ENCODE results near the gene SPDEF.

DNA sequence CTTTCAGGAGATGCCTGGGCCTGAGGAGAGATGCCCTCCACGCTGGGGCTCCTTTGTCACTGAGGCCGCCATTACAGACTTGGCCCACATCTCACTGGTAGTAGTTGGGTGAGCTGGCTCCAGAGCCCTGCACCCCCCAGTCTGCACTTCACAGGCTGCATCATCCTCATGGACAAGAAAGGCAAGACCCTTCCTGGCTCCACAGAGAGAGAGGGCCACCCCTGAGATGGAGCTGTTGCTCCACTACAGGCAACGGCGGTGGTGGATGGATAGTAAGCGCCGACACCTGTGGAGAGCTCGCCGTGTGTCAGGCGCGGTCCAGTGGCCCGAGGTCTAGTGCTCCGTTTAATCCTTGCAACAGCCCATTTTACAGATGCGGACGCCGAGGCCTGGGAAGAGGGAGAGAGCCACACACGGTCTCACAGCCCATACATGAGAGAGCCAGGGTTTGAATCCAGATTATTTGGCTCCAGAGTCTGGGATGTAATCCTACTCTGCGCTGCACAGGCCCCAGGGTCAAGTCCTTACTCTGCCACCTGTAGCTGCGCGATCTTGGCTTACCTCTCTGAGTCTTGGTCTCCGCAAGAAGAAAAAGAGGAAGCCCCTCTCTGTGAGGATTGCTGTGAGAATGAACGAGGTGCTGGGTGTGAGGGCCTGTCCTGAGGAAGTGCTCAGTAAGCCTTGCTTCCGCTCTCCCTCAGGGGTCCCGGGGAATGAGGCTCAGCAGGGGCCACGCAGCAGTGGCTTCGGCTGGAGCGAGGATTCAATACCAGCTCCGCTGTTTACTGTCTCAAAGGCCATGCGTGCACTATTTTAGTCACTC, 34.5 kb downstream of the SPDEF start:
- TF ChIP-seq, protein P1, sequence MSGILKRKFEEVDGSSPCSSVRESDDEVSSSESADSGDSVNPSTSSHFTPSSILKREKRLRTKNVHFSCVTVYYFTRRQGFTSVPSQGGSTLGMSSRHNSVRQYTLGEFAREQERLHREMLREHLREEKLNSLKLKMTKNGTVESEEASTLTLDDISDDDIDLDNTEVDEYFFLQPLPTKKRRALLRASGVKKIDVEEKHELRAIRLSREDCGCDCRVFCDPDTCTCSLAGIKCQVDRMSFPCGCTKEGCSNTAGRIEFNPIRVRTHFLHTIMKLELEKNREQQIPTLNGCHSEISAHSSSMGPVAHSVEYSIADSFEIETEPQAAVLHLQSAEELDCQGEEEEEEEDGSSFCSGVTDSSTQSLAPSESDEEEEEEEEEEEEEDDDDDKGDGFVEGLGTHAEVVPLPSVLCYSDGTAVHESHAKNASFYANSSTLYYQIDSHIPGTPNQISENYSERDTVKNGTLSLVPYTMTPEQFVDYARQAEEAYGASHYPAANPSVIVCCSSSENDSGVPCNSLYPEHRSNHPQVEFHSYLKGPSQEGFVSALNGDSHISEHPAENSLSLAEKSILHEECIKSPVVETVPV (CRISPR knock-in tag; IDR thresholded peaks at IDR 0.05), result no peak
- TF ChIP-seq ZFP30 (CRISPR knock-in tag; IDR thresholded peaks at IDR 0.05), result no peak
- TF ChIP-seq, protein P2, sequence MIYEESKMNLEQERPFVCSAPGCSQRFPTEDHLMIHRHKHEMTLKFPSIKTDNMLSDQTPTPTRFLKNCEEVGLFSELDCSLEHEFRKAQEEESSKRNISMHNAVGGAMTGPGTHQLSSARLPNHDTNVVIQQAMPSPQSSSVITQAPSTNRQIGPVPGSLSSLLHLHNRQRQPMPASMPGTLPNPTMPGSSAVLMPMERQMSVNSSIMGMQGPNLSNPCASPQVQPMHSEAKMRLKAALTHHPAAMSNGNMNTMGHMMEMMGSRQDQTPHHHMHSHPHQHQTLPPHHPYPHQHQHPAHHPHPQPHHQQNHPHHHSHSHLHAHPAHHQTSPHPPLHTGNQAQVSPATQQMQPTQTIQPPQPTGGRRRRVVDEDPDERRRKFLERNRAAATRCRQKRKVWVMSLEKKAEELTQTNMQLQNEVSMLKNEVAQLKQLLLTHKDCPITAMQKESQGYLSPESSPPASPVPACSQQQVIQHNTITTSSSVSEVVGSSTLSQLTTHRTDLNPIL (CRISPR knock-in tag; IDR thresholded peaks at IDR 0.05; ENCODE audit: low read depth), result no peak
- no peak for TF ChIP-seq RARB (CRISPR knock-in tag; IDR thresholded peaks at IDR 0.05)
- TF ChIP-seq, protein P3, sequence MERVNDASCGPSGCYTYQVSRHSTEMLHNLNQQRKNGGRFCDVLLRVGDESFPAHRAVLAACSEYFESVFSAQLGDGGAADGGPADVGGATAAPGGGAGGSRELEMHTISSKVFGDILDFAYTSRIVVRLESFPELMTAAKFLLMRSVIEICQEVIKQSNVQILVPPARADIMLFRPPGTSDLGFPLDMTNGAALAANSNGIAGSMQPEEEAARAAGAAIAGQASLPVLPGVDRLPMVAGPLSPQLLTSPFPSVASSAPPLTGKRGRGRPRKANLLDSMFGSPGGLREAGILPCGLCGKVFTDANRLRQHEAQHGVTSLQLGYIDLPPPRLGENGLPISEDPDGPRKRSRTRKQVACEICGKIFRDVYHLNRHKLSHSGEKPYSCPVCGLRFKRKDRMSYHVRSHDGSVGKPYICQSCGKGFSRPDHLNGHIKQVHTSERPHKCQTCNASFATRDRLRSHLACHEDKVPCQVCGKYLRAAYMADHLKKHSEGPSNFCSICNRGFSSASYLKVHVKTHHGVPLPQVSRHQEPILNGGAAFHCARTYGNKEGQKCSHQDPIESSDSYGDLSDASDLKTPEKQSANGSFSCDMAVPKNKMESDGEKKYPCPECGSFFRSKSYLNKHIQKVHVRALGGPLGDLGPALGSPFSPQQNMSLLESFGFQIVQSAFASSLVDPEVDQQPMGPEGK (CRISPR knock-in tag; IDR thresholded peaks at IDR 0.05; ENCODE audit: borderline replicate concordance), result no peak
- no peak for TF ChIP-seq GLIS3 (CRISPR knock-in tag; IDR thresholded peaks at IDR 0.05)
